ENCODE results near the gene TTLL11.
"Not testable (repeated sequence)": the region's sequence is repeated elsewhere in the genome, so short reads cannot be mapped to it uniquely, and the experiment has no call there.

Gene TTLL11

GRCh38 chr9:122125158-122125508 is 32.0 kb upstream of the TTLL11 start:
- DNase-seq (ENCODE audit: low spot score) = peak; percentile 92

- no peak for DNase-seq (ENCODE audit: low spot score)
Observed at GRCh38 chr9:122124528-122124927, 31.4 kb upstream of the TTLL11 start.

- DNase-seq (ENCODE audit: low spot score) = no peak
Observed at GRCh38 chr9:122124048-122124447, 30.9 kb upstream of the TTLL11 start.

GRCh38 chr9:122122903-122123632 is 30.0 kb upstream of the TTLL11 start:
- DNase-seq (ENCODE audit: low spot score) = peak; percentile 85

- DNase-seq (ENCODE audit: low spot score) = no peak
Observed at GRCh38 chr9:122122468-122122867, 29.4 kb upstream of the TTLL11 start.

GRCh38 chr9:122121931-122122330 is 28.8 kb upstream of the TTLL11 start:
- DNase-seq (ENCODE audit: low spot score) = no peak

- no peak for DNase-seq (ENCODE audit: low spot score)
Observed at GRCh38 chr9:122121391-122121790, 28.3 kb upstream of the TTLL11 start.

GRCh38 chr9:122120316-122121071 is 27.4 kb upstream of the TTLL11 start:
- DNase-seq (ENCODE audit: low spot score) = no peak

- no peak for DNase-seq (ENCODE audit: low spot score)
Observed at GRCh38 chr9:122119721-122120120, 26.6 kb upstream of the TTLL11 start.

- no peak for DNase-seq (ENCODE audit: low spot score)
Observed at GRCh38 chr9:122119166-122119521, 26.0 kb upstream of the TTLL11 start.

GRCh38 chr9:122118343-122119165 is 25.4 kb upstream of the TTLL11 start:
- no peak for DNase-seq (ENCODE audit: low spot score)

- not testable (repeated sequence) for DNase-seq (ENCODE audit: low spot score)
Observed at GRCh38 chr9:122117241-122117640, 24.1 kb upstream of the TTLL11 start.

- DNase-seq (ENCODE audit: low spot score) = no peak
Observed at GRCh38 chr9:122116448-122117173, 23.5 kb upstream of the TTLL11 start.

- DNase-seq (ENCODE audit: low spot score) = no peak
Observed at GRCh38 chr9:122116040-122116439, 22.9 kb upstream of the TTLL11 start.

- DNase-seq (ENCODE audit: low spot score) = no peak
Observed at GRCh38 chr9:122115176-122116035, 22.3 kb upstream of the TTLL11 start.

GRCh38 chr9:122113574-122113973 is 20.5 kb upstream of the TTLL11 start:
- DNase-seq (ENCODE audit: low spot score) = no peak

GRCh38 chr9:122112238-122112637 is 19.1 kb upstream of the TTLL11 start:
- DNase-seq (ENCODE audit: low spot score) = no peak

GRCh38 chr9:122111413-122112085 is 18.4 kb upstream of the TTLL11 start:
- DNase-seq (ENCODE audit: low spot score) = no peak

- DNase-seq (ENCODE audit: low spot score) = no peak
Observed at GRCh38 chr9:122110100-122110833, 17.2 kb upstream of the TTLL11 start.

All from HuH-7.5 (cell line).